ENCODE data around the gene OSCP1.

Gene OSCP1

DNA sequence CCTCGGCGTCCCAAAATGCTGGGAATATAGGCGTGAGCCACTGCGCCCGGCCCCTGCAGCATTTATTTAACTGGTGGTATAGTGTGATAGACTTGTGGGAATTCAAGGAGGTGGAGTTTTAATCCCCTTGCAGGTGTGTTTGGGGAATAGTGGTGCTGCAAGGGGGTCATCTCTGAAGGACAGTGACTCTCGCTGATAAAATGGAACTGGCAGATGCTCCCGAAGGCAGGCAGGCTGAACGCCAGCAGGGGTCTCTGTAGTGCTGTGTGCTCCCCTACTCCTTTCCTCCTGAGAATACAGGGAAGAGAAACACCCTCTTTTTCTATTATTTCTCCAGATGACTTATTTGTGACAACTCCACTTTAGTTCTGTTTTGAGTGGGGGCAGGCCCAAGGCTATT is 4.0 kb downstream of the OSCP1 start:
- no peak for DNase-seq

DNA sequence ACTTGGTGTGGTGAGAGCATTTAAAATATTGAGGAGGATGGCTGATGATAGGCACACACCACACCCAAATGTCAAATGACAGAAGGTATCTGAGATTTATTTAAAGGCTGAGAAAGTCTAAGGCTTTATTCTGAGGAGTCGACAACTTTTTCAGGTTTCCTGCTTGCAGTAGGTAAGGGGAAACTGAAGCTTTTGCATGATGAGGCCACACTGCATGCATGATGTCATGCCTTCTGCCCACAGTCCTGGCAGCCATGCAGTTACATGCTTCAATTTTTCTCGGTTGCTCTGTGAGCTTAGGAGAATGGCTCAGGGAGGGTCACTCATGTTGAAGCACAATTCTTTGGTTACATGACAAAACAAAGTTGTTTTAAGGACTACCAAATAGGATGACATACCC is 7.0 kb downstream of the OSCP1 start:
- DNase-seq: no peak

- no peak for DNase-seq
Measured at GRCh38 chr1:36442337-36442736, 7.9 kb downstream of the OSCP1 start.

- DNase-seq: no peak
Measured at GRCh38 chr1:36440646-36441045, 9.6 kb downstream of the OSCP1 start.

DNA sequence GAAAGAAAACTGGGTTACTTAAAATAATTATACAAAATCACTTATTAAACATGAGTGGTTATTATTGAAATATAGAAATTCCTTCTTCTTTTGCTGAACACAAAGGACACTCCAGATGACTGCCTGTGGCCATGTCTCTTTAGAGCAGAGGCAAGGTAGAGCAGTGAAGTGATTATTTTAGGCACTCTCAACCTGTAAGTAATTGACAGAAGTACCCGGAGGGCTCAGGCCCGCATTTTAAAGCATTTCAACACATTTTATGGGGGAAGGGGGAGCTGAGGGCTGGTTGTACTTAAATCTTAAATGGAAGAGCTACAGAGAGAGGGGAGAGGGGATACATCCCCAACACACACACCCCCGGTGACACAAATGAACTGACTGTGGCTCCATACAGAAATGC is 10.2 kb downstream of the OSCP1 start:
- DNase-seq: no peak

DNA sequence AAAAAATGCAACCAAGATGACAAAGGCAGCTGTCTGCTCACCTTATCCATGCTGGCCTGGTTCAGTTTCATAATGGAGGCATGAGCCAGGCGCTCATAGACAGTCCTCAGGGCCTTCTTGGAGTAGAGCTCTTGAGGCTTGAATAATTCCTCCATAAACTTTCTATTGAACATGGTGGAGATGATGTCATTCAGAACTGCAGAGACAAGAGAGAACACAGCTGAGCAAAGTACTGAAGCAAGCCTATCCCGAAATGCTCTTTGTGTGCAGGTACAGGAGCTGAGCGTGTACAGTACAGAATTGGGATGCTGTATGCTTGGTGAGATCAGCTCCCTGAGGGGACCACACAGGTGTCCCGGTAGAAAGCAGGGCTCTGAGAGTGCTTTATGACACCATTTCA is 11.5 kb downstream of the OSCP1 start:
- no peak for DNase-seq

DNA sequence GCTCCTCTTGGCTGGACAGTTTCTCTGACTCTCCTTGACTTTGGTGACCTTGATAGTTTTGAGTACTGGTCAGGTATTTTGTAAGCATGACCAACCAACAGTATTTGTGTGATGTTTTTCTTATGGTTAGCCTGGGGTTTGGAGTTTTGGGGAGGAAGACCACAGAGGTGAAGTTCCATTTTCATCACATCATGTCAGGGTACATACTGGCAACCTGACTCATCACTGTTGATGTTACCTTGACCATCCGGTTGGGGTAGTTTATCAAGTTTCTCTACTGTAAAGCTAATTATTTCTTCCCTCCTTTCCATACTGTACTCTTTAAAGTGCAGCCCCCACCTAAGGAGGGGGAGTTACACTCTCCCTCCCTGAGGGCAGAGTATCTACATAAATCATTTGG is 13.4 kb downstream of the OSCP1 start:
- DNase-seq: no peak

DNA sequence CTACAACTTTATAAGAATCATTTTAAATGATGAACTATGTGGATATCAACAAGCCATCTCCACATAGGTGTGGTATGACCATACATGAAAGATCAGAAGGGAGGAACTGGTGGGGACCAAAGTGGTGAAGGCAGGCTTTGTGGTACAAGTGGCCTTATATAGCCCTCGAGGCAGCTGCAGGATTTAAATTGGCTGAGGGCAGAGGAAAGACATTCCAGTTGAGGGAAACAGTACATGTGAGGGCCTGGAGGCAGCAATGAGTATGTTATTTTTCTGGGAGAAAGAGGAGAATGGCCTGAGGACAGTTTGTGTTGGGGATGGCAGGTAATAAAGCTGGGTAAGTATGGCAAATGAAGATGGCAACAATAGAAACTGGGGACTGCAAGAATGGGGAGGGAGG is 17.1 kb downstream of the OSCP1 start:
- DNase-seq: no peak

- no peak for DNase-seq
Measured at GRCh38 chr1:36432616-36433015, 17.6 kb downstream of the OSCP1 start.

DNA sequence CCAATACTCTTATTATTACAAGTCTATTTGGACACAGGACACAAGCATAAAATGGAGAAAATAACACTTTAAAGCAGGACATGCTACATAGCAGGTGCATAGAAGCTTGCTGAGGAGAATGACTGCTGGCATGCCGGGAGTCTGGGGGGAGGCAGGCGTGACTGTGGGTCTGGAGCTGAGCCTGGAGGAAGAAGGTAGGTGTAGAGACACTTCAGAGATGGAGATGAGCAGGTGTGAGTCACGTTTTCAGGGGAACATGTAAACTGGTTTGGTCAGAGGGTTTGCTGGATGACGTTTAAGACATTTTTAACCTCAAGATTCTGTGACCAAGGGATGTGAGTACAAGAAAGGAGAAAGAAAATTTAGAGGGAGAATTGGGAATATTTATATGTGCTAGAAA is 24.5 kb downstream of the OSCP1 start:
- no peak for DNase-seq

GRCh38 chr1:36421649-36422048 is 28.6 kb downstream of the OSCP1 start:
- no peak for DNase-seq

GRCh38 chr1:36420836-36421317 is 29.4 kb downstream of the OSCP1 start:
- peak; percentile 23 for DNase-seq

DNA sequence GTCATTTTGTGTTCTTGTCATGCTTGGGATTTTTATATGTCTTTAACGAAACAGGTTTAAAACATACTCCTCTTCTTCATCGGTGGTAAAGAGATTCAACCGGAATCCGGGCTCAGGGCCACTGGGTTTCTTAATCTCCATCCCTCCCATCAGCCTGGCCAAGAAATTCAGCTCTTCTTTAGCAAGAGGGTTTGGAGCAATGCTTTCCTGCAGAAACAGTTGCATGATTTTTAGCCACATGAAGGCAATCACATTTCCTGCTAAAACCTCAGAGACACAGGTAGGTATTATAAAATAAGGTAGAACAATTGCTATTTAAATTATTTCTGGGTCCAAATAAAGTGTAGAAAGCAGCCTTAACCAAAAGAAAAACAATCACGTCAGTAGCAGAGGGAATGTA is 29.8 kb downstream of the OSCP1 start:
- no peak for DNase-seq

DNA sequence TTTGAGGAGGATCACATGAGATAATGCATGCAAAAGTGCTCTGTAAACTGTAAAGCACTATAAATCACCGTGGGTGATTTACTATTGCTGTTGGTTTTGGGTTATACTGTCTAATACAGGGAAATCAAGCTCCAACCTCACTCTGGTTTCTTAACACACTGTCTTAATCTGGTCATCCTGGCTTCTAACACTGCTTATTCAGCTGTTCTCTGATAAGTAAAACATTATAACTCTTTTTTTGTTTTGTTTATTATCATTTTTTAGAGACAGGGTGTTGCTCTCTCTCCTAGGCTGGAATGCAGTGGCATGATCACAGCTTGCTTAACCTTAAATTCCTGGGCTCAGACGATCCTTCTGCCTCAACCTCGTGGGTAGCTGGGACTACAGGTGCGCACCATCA is 30.7 kb downstream of the OSCP1 start:
- DNase-seq: no peak

- DNase-seq: no peak
Measured at GRCh38 chr1:36419140-36419539, 31.1 kb downstream of the OSCP1 start.

GRCh38 chr1:36417931-36418330 is 32.3 kb downstream of the OSCP1 start:
- no peak for DNase-seq

DNA sequence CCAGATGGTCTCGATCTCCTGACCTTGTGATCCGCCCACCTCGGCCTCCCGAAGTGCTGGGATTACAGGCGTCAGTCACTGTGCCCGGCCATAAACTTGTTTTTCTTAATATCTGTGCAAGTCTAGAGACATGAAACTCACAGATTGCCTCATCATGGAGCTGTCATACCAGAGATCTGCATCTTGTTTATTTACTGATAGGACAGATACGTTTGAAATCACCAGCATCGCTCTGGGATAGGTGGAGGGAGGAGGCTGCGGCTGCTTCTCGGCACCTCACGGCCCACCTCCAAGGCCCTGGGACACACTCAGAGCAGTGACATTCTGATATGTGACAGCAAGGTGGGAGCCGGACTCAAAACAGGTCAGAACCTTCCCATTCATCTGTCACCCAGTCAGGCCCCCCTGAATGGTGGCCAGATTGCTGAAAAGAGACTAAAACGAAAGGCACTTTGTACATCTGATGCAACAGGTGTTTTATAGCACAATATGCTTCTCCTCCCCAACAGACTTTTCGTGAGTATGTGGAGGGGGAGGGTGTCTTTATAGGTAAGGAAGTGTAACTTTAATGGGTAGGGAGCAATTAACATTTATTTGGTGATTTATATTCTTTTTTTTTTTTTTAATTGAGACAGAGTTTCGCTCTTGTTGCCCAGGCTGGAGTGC is 34.5 kb downstream of the OSCP1 start:
- DNase-seq: no peak

DNA sequence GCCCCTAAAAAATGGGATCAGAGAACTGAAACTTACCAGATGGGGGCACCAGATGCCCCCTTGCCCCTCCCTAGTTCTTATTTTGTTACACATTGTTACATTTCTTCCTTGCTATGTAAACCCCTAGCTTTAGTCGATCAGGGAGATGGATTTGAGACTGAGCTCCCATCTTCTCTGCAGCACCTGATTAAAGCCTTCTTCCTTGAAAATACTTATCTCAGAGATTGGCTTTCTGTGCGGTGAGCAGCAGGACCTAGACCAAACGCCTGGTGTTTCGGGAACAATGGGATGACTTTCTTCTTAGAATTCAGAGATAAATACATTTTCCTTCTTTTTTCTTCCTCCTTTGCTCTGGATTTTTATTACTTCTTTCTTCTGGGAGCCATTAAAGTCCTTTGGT is 35.9 kb downstream of the OSCP1 start:
- DNase-seq: no peak

DNA sequence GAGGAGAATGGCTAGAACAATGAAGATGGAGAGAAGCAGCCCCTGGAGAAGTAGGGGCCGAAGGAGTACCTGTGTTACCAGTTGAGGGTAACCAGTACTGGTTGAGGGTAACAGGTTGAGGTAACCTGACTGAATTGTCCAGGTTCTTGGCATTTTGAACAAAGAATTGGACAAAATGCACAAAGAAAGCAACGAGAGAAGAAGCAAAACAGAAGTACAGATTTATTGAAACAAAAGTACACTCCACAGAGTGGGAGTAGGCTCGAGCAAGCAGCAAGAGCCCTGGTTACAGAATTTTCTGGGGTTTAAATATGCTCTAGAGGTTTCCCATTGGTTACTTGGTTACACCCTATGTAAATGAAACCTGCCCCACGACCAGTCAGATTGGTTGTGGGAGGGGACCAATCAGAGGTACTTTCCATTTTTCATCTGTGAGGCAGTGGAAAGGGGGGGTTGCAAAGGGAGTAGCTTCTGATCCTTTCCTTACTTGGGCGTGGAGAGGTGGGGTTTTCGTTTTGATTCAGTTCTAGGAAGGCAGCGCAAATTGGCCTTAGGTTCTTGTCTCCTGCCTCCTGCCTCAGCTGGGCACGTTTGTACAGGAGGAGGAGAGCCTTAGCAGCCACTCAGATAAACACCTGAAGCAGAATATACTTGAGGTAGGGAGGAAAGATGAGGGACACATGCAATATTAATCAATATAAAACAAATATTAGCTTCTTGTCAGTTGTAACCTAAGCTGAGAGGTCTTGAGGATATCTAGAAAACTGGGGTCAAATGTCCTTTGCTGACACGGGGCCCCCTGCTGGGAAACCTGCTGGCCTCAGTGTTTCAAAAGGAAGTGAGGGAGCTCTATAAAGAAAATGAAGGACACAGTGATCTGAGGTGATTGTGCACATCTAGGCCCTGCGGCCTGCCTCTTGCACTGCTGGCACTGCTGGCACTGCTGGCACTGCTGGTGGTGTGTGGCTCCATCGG is 38.3 kb downstream of the OSCP1 start:
- DNase-seq: no peak

- no peak for DNase-seq
Measured at GRCh38 chr1:36408479-36408878, 41.8 kb downstream of the OSCP1 start.

DNA sequence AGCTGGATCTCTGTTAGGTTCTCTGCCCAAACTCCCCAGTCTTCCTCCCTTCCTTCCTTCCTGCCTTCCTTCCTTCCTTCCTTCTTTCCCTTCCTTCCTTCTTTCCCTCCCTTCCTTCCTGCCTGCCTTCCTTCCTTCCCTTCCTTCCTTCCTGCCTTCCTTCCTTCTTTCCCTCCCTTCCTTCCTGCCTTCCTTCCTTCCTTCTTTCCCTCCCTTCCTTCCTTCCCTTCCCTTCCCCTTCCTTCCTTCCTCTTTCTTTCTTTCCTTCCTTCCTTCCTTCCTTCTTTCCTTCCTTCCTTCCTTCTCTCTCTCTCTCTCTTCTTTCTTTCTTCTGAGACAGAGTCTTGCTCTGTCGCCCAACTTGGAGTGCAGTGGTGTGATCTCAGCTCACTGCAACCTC is 43.8 kb downstream of the OSCP1 start:
- no peak for DNase-seq

GRCh38 chr1:36402504-36402890 is 47.8 kb downstream of the OSCP1 start:
- no peak for DNase-seq

- DNase-seq: no peak
Measured at GRCh38 chr1:36401602-36402503, 48.4 kb downstream of the OSCP1 start.
